ENCODE results near the gene CCDC107. TPM values are rescaled to one million over a fixed set of nuclear protein-coding genes. Genes with fewer than 3 reads are reported as not detected.

CCDC107 gene
- total and polyA plus RNA-seq, 2 of the 13 experiments (the other 11 are each of a cell fraction or from before 2014, with no cell fraction given): 7.1 to 15.2 TPM

DNA sequence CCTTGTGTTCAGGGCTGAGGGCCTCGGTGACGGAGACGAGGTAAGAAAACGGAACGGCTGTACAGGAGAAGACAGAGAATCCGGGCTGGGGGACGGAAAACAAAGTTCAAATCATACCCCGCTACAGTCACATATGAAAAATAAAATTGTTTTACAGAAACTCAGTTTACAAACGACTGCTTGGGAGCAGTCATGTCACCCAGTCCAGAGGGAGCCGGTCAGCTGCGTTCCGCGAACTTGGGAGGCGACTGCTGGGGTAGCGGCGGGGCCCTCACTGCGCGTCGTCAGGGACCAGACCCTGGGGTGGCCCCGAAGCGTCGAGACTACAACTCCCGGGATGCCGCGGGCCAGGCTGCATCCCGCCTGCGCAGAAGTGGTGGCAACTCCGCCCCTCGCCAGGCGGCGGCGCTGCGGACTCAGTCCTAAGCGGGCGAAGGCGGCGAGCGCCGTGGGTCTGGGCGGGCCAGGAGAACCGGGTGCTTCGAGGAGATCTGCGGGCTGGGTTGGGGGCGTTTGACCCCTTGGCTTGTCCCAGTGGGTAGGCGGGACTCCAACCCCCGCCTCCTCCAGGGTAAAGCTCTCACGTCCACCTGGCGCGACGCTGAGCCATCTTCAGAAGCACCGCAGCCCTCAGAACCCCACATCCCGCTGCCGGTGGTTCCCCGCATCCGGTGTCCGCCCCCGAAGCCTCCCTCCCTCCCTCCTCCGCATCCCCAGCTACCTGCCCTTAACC lies 11.4 kb upstream of the CCDC107 start (continued):
- TF ChIP-seq ZNF770 (CRISPR knock-in tag; IDR thresholded peaks at IDR 0.05): no peak
- TF ChIP-seq NONO (IDR thresholded peaks at IDR 0.05): no peak
- peak; percentile 58; the same call in 1 of the 2 replicates for TF ChIP-seq NONO (CRISPR knock-in tag; conservative IDR thresholded peaks at IDR 0.05)
- TF ChIP-seq YEATS4 (CRISPR knock-in tag; IDR thresholded peaks at IDR 0.05; ENCODE audit: borderline replicate concordance): peak; percentile 75; the same call in 1 of the 2 replicates
- peak; percentile 31; the same call in 1 of the 2 replicates for TF ChIP-seq BCL6 (CRISPR knock-in tag; IDR thresholded peaks at IDR 0.05)
- TF ChIP-seq ZNF777 (CRISPR knock-in tag; IDR thresholded peaks at IDR 0.05): peak; percentile 65; the same call in 1 of the 2 replicates
- TF ChIP-seq KDM2A (CRISPR knock-in tag; IDR thresholded peaks at IDR 0.05; ENCODE audit: borderline replicate concordance, low read depth): peak; percentile 86; the same call in 1 of the 2 replicates
- peak; percentile 59; the same call in 1 of the 2 replicates for TF ChIP-seq KAT7 (CRISPR knock-in tag; IDR thresholded peaks at IDR 0.05; ENCODE audit: borderline replicate concordance)
- TF ChIP-seq FOXA3 (CRISPR knock-in tag; IDR thresholded peaks at IDR 0.05): no peak; the same call in 1 of the 2 replicates
- no peak for TF ChIP-seq ZBTB25 (CRISPR knock-in tag; IDR thresholded peaks at IDR 0.05)
- no peak for TF ChIP-seq SKI (IDR thresholded peaks at IDR 0.05; ENCODE audit: partially characterized antibody)
- TF ChIP-seq PTBP1 (IDR thresholded peaks at IDR 0.05; ENCODE audit: low read depth, low read length, poor library complexity, severe bottlenecking): no peak
- no peak for TF ChIP-seq HNF4G (IDR thresholded peaks at IDR 0.05; ENCODE audit: borderline replicate concordance, low read depth, low read length)
- TF ChIP-seq HNF4G (CRISPR knock-in tag; IDR thresholded peaks at IDR 0.05; ENCODE audit: borderline replicate concordance, low read depth): peak; percentile 20; the same call in 1 of the 2 replicates
- TF ChIP-seq ZNF607 (CRISPR knock-in tag; IDR thresholded peaks at IDR 0.05; ENCODE audit: borderline replicate concordance): peak; percentile 63; the same call in 1 of the 2 replicates
- no peak for TF ChIP-seq ZNF337 (CRISPR knock-in tag; IDR thresholded peaks at IDR 0.05; ENCODE audit: borderline replicate concordance, low read depth)
- no peak for TF ChIP-seq RBM39 (IDR thresholded peaks at IDR 0.05; ENCODE audit: low read depth, low read length, poor library complexity, severe bottlenecking)
- peak; percentile 43; the same call in 1 of the 2 replicates for TF ChIP-seq POGZ (CRISPR knock-in tag; IDR thresholded peaks at IDR 0.05)
- no peak; the same call in 1 of the 2 replicates for TF ChIP-seq ZNF160 (CRISPR knock-in tag; IDR thresholded peaks at IDR 0.05)
- no peak for TF ChIP-seq ZNF562 (CRISPR knock-in tag; IDR thresholded peaks at IDR 0.05; ENCODE audit: borderline replicate concordance)
- no peak for TF ChIP-seq MED8 (CRISPR knock-in tag; IDR thresholded peaks at IDR 0.05; ENCODE audit: insufficient replicate concordance)
- TF ChIP-seq, protein P1, sequence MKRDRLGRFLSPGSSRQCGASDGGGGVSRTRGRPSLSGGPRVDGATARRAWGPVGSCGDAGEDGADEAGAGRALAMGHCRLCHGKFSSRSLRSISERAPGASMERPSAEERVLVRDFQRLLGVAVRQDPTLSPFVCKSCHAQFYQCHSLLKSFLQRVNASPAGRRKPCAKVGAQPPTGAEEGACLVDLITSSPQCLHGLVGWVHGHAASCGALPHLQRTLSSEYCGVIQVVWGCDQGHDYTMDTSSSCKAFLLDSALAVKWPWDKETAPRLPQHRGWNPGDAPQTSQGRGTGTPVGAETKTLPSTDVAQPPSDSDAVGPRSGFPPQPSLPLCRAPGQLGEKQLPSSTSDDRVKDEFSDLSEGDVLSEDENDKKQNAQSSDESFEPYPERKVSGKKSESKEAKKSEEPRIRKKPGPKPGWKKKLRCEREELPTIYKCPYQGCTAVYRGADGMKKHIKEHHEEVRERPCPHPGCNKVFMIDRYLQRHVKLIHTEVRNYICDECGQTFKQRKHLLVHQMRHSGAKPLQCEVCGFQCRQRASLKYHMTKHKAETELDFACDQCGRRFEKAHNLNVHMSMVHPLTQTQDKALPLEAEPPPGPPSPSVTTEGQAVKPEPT (CRISPR knock-in tag; IDR thresholded peaks at IDR 0.05; ENCODE audit: low read depth): no peak
- no peak for TF ChIP-seq ZNF724P (CRISPR knock-in tag; IDR thresholded peaks at IDR 0.05; ENCODE audit: borderline replicate concordance)
- no peak for TF ChIP-seq ZNF850 (CRISPR knock-in tag; conservative IDR thresholded peaks at IDR 0.05)
- TF ChIP-seq SIN3B (IDR thresholded peaks at IDR 0.05; ENCODE audit: low read length): 0 out of 2 replicates have a peak, but pooled peaks have one; percentile 14
